ENCODE measurements around the gene BCL6.

GRCh38 chr3:187719628-187720336, 25.5 kb downstream of the BCL6 start:
- TF ChIP-seq CTCF (IDR thresholded peaks at IDR 0.05 in 2 of 3, conservative IDR thresholded peaks at IDR 0.05 in 1 of 3; ENCODE audit: control insufficient read depth in 2 of 3, extremely low read depth in 1 of 3, insufficient read depth in 1 of 3, low read depth in 3 of 3, low read length in 3 of 3) (no peak), GABPA (IDR thresholded peaks at IDR 0.05; ENCODE audit: low read depth) (no peak)
